ENCODE results near the gene FOXO3.
"Not testable (repeated sequence)": the region's sequence is repeated elsewhere in the genome, so short reads cannot be mapped to it uniquely, and the experiment has no call there.

GRCh38 chr6:108681721-108682120, 121.0 kb downstream of the FOXO3 start:
- not testable (repeated sequence) for TF ChIP-seq CTCF (conservative IDR thresholded peaks at IDR 0.05 in 1 of 2, IDR thresholded peaks at IDR 0.05 in 1 of 2; ENCODE audit: low read depth in 1 of 2, low read length in 2 of 2); EZH2 (IDR thresholded peaks at IDR 0.05; ENCODE audit: low read length, missing control alignments)
